Astrocyte of the cerebellum (primary cell): ENCODE data around the gene C10orf90.
A peak's percentile ranks its signal among the peaks of the same experiment; 100 is the strongest.

Experiments used
- DNase-seq: peaks from one replicate; pipeline ENCODE4 v3.0.0-alpha.2; 2011; ENCODE audit warnings: low read depth
- H3K4me3 ChIP-seq: 2 replicates; pipeline ENCODE4 v1.5.1; 2011; ENCODE audit warnings: mild to moderate bottlenecking, low read depth, low read length, moderate library complexity
- CTCF ChIP-seq: IDR thresholded peaks from 2 replicates; pipeline ENCODE4 v1.5.1; 2012; ENCODE audit warnings: low read length, low read depth, moderate library complexity, mild to moderate bottlenecking; ENCODE audit errors: missing control alignments
- in situ Hi-C: cut with HindIII; loops from 2 replicates; pipeline ENCODE4 v1.10.0; 2017; ENCODE audit warnings: low sequenced_read_pairs

Gene C10orf90

GRCh38 chr10:126499744-126500143 lies 170.7 kb downstream of the C10orf90 start:
- no peak overlapping the region for H3K4me3 ChIP-seq
- TF ChIP-seq CTCF: no peak
- no peak for DNase-seq
- in situ Hi-C loops: loop anchor here (5.0 kb wide), 1 partner anchor 32 kb away; no protein-coding TSS in a partner anchor

- in situ Hi-C loops: no loop called here
- no peak overlapping the region for H3K4me3 ChIP-seq
- peak; percentile 27 for TF ChIP-seq CTCF
- no peak for DNase-seq
Measured at GRCh38 chr10:126497672-126498071, 172.8 kb downstream of the C10orf90 start.

GRCh38 chr10:126496771-126497545 lies 173.5 kb downstream of the C10orf90 start:
- H3K4me3 ChIP-seq: no peak overlapping the region
- no peak for DNase-seq
- in situ Hi-C loops: no loop called here
- TF ChIP-seq CTCF: no peak

- no peak overlapping the region for H3K4me3 ChIP-seq
- no peak for TF ChIP-seq CTCF
- no peak for DNase-seq
- in situ Hi-C loops: no loop called here
Measured at GRCh38 chr10:126491476-126491875, 179.0 kb downstream of the C10orf90 start.

GRCh38 chr10:126481181-126481580 lies 189.3 kb downstream of the C10orf90 start:
- H3K4me3 ChIP-seq: no peak overlapping the region
- TF ChIP-seq CTCF: no peak
- in situ Hi-C loops: no loop called here
- no peak for DNase-seq

GRCh38 chr10:126480648-126481047 lies 189.8 kb downstream of the C10orf90 start:
- in situ Hi-C loops: no loop called here
- H3K4me3 ChIP-seq: no peak overlapping the region
- DNase-seq: no peak
- no peak for TF ChIP-seq CTCF
